GM19035 (cell line): Measurements from ENCODE around the gene TAF10.

ENCODE experiments used
- ATAC-seq: cut with Tn5 transposase; IDR thresholded peaks from one replicate; pipeline ENCODE4 v1.9.1; 2021; ENCODE audit not compliant: unreplicated experiment

TAF10 gene

GRCh38 chr11:6612213-6613041 is at the start of gene TAF10:
TSS of gene TAF10 (minus strand) at chr11:6612216. CDS start at chr11:6612189, 27 bp downstream.
- peak; percentile 90 for ATAC-seq

DNA sequence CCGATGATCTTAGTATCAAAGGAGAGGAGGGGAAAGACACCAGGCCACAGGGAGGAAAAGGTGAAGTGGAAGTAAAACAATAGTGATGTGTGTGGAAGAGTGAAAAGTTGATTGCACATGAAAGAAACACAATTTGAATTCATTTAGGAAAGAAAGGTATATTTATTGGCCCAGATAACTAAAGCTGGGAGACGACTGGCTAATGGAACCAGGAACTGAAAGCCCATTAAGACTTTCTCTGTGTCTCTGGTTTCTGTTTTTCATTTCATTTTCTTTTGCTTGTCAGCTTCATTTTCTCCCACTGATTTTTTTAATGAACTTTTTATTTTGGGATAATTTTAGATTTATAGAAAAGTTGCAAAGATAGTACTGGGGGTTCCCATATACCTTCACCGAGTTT is 48.7 kb upstream of the TAF10 start:
- ATAC-seq, result no peak

DNA sequence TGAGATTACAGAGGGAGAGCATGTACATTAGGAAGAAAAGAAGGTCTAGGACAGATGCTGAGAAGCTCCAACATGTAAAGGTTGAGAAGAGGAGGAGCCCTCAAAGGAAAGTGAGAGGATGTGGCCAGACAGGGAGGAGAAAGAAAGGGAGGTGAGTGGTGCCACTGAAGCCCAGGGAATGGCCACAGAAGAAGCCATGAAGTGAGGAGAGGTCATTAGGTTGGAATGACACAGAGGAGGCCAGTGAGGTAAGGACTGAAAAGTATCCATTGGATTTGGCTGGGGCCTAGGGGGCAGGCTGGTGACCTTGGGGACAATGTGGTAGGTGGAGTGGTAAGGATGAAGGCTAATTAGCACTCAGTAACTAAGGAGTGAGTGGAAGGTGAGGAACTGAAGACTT is 46.6 kb upstream of the TAF10 start:
- no peak for ATAC-seq

GRCh38 chr11:6657346-6657745 is 45.3 kb upstream of the TAF10 start:
- ATAC-seq, result no peak

DNA sequence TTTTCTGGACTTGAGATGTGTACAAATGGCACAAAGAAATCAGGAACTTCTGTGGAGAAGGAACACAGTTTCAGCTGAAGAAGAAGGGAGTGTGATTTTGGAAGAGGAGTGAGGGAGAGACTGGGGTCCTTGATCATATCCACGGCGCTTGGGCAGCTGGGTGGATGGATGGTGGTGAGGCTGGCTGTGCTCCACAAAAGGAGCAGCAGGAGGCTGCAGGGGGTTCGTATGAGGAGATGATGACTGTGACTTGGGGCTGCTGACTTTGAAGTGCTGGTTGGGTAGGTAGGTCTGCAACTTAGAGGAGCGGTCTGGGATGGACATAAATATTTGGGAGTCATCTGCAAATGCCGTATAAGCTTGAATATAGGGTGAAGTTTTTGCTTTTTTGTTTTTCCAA is 44.9 kb upstream of the TAF10 start:
- ATAC-seq, result no peak

DNA sequence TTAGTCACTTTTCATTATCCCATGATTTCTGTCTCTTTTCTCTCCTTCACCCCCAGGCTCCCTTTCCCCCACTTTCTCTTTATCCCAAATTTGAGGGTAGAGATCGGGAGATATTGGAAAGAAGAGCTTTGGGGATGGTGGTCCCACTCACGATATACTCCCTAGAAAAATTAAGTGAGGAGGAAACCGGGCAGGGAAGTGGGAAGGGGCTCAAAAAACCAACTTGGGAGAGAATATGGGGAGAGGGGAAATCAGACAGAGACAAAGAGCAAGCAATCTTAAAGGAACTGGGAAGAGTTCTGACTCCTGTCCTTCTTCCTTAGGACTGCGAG is 44.5 kb upstream of the TAF10 start:
- ATAC-seq, result no peak

- no peak for ATAC-seq
These were observed 44.0 kb upstream of the TAF10 start, which contains the start of gene DCHS1 for GRCh38 chr11:6655790-6656583. TSS of gene DCHS1 (minus strand) at chr11:6655809. CDS start at chr11:6641613, 14,196 bp downstream.

DNA sequence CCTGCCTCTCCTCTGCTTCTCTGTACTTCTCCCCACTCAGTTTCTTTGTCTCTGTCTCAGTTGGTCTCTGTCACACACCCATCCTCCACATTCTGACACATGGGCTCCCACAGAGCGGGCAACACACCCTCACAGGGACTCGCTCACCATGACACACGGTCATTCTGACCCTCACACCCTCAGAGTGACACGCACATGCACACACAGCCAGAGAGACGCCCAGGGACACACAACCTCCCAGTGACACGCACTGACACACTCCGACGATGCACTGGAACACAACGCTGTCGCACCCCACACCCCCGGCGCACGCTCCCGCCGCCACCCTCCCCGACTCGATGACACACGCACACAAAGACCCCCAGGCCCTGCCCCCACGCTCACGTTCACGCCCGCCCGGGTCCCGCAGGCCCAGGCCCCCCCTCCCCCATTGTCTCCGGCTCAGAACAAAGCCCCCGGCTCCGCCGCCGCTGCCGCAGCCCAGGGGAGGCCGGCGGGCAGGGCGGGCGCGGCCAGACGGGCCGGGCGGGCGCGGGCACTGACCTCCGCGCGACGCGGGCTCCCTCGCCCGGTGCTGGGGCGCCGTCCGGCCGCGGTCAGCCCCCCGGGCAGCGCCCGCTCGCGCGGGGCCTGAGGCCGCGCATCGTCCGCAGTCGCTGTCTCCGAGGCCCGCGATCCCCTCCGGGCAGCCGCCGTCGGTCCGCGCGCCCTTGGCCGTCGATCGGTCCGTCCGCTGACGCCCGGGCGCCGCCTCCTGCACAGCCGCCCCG is 43.2 kb upstream of the TAF10 start:
- ATAC-seq, result no peak

- no peak for ATAC-seq
These were observed 42.4 kb upstream of the TAF10 start for GRCh38 chr11:6654281-6655019.

DNA sequence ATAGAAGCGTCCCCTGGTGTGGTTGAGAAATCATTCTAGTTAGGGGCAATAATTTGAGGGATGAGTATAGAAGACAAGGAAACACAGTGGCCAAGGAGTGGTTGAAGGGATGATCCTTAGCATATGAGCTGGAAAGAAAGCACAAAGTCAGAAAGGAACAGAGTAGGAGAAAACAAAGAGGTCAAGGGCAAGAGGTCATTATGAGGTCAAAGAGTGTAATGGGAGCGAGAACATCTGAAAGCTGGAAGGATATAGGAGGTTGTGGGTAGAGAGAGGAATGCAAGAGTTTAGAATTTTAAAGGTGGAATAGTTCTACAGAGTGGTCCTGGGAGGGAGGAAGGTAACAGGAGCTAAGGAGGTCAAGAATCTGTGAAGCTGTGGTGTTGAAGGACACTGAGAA is 41.6 kb upstream of the TAF10 start:
- no peak for ATAC-seq

DNA sequence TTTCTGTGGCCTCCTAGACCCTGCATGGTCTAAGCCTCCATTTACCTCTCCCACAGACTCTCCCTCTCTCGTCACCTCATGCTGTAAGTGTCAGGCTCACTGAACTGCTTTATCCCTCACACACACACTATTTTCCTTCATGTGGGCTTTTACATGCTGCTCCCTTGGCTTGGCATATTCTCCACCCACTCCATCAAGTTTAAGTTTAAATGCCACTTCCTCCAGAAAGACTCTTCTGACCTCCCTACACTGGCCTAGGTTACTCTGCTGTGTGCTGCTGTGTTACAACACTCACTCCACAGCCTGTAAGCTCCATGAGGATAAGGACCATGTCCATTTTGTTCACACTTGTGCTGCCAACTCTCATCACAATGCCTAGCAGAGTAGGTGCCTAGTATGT is 41.1 kb upstream of the TAF10 start:
- no peak for ATAC-seq

GRCh38 chr11:6652182-6652581 is 40.2 kb upstream of the TAF10 start:
- ATAC-seq, result no peak

DNA sequence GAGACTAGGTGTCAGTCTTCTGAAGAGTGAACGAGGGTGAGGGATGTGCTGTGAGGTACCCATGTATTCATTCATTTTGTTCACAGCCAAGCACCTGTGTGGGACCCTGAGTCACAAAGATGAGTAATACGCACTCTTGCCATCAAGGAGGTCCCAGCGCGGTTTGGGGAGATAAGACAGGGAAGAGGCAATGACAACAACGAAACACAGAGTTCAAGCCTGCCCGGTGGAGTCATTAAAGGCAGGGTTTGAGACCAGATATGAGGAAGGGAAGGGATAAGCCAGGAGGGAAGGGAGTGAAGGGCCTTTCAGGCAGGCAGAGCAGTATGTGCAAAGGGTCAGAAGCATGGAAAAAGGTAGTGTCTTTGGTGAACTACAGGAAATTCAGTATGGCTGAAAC is 39.0 kb upstream of the TAF10 start:
- ATAC-seq, result no peak

- no peak for ATAC-seq
These were observed 38.1 kb upstream of the TAF10 start for GRCh38 chr11:6650104-6650503.

- no peak for ATAC-seq
These were observed 36.5 kb upstream of the TAF10 start for GRCh38 chr11:6648501-6648900.

GRCh38 chr11:6647836-6648235 is 35.8 kb upstream of the TAF10 start:
- ATAC-seq, result no peak

- ATAC-seq, result peak; percentile 87
These were observed 35.1 kb upstream of the TAF10 start for GRCh38 chr11:6646918-6647679.

DNA sequence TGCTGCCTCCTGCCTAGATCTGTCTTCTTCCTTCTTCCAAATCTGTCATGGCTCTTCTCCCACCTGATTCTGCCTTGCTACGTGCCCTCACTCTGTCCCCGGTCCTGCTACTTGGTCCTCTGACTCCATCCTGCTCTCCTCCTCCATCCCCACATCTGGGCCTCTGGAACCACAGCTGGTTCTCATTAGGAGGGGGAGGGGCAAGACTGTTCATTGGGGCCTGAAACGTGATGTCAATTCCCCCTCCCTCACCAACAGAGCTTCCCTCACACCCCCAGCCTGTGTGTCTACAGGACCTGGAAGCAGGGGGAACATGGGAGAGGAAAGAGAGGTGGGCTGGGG is 34.5 kb upstream of the TAF10 start:
- ATAC-seq, result no peak

- ATAC-seq, result no peak
These were observed 34.1 kb upstream of the TAF10 start for GRCh38 chr11:6646071-6646470.

DNA sequence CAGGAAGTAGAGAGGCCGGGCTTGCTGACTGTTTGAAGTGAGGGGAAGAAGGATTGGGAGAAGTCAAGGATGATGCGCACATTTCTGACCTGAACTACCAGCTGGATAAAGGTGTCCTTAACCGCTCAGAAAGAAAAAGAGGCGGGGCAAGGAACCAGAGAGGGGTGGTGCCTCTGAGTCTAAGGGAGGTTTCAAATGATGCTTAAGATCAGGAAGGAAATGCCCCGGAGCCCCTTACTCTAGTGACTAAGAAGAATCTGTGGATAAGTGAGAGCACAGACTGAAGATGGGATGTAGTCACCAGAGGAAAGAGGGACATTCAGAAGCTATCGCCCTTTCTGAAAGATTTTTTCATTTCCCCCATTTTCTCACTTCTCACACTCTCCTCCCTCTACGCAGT is 30.9 kb upstream of the TAF10 start:
- ATAC-seq, result no peak
